IMR-90 (cell line): ENCODE measurements around the gene TP53AIP1. TPM values are rescaled to one million over a fixed set of nuclear protein-coding genes. Genes with fewer than 3 reads are reported as not detected.

Source experiments
- ATAC-seq: fragments of 200-7000 bp; cut with Tn5 transposase; 2 replicates; pipeline ENCODE4 v1.9.1; 2020; ENCODE audit warnings: low read depth, mild to moderate bottlenecking, moderate library complexity
- BruUV-seq: library from RNA; stranded (reverse); fragments of 400-500 nt; replicated peaks from 2 replicates; lab custom pipeline; 2021; lab: Mats Ljungman, UMichigan
- CTCF ChIA-PET: fragments of 300-600 bp; formaldehyde crosslinking; extraction: SDS; loops from one replicate; lab custom pipeline; 2021; ENCODE audit warnings: antibody characterized with exemption; lab: Yijun Ruan, JAX
- POLR2A ChIA-PET: fragments of 300-600 bp; sonication (Branson Sonifier 250); formaldehyde crosslinking; loops from one replicate; lab custom pipeline; 2022; ENCODE audit warnings: antibody characterized with exemption; ENCODE audit not compliant: unreplicated experiment; lab: Charles Lee
- DNase-seq: peaks from one replicate; pipeline ENCODE4 v3.0.0; 2013
- H2AFZ ChIP-seq: replicated peaks from 2 replicates; pipeline ENCODE3; 2013; ENCODE audit warnings: low read length, mild to moderate bottlenecking; ENCODE audit not compliant: poor library complexity
- H2AK5ac ChIP-seq: 2 replicates; pipeline ENCODE4 v1.6.1; 2013; ENCODE audit warnings: low read depth, low read length, inconsistent platforms
- H2AK9ac ChIP-seq: replicated peaks from 2 replicates; pipeline ENCODE3; 2013; ENCODE audit warnings: mild to moderate bottlenecking, low read depth, low read length, moderate library complexity; ENCODE audit not compliant: poor library complexity
- H2BK120ac ChIP-seq: 2 replicates; pipeline ENCODE4 v1.6.1; 2013; ENCODE audit warnings: low read depth, low read length, inconsistent platforms
- H2BK15ac ChIP-seq: 3 replicates; pipeline ENCODE4 v1.6.1; 2013; ENCODE audit warnings: low read depth, low read length, inconsistent platforms
- H2BK20ac ChIP-seq: 2 replicates; pipeline ENCODE4 v1.6.1; 2013; ENCODE audit warnings: low read depth, mild to moderate bottlenecking, inconsistent platforms, low read length, moderate library complexity
- H2BK5ac ChIP-seq: 2 replicates; pipeline ENCODE4 v1.6.1; 2013; ENCODE audit warnings: mild to moderate bottlenecking, low read depth, low read length, inconsistent platforms; ENCODE audit not compliant: poor library complexity, severe bottlenecking
- H3K14ac ChIP-seq: replicated peaks from 2 replicates; pipeline ENCODE4 v1.6.1; 2013; ENCODE audit warnings: low read depth, low read length, inconsistent platforms
- H3K18ac ChIP-seq: 2 replicates; pipeline ENCODE4 v1.6.1; 2013; ENCODE audit warnings: low read depth, low read length, control low read depth
- H3K23ac ChIP-seq: 2 replicates; pipeline ENCODE4 v1.6.1; 2013; ENCODE audit warnings: low read depth, low read length, inconsistent platforms
- H3K27ac ChIP-seq: 2 replicates; pipeline ENCODE4 v1.5.1; 2013; ENCODE audit warnings: mild to moderate bottlenecking, control low read depth, low read length; ENCODE audit not compliant: insufficient read depth
- H3K27me3 ChIP-seq: 2 replicates; pipeline ENCODE4 v1.6.1; 2013; ENCODE audit warnings: low read length; ENCODE audit not compliant: control insufficient read depth, insufficient read depth
- H3K36me3 ChIP-seq: 2 replicates; pipeline ENCODE4 v1.6.1; 2013; ENCODE audit warnings: low read length, mixed read lengths; ENCODE audit not compliant: control insufficient read depth, insufficient read depth
- H3K4ac ChIP-seq: 2 replicates; pipeline ENCODE4 v1.6.1; 2013; ENCODE audit warnings: low read depth, low read length, inconsistent platforms
- H3K4me1 ChIP-seq: 2 replicates; pipeline ENCODE4 v1.6.1; 2013; ENCODE audit warnings: low read length, mixed read lengths; ENCODE audit not compliant: control insufficient read depth, insufficient read depth
- H3K4me2 ChIP-seq: 2 replicates; pipeline ENCODE4 v1.6.1; 2013; ENCODE audit warnings: low read depth, mild to moderate bottlenecking, control low read depth, low read length, moderate library complexity
- H3K4me3 ChIP-seq: 2 replicates; pipeline ENCODE4 v1.5.1; 2013; ENCODE audit warnings: low read depth, mild to moderate bottlenecking, control low read depth, low read length, moderate library complexity; ENCODE audit not compliant: insufficient read depth
- H3K56ac ChIP-seq: 2 replicates; pipeline ENCODE4 v1.6.1; 2013; ENCODE audit warnings: low read length, inconsistent platforms; ENCODE audit not compliant: insufficient read depth; ENCODE audit errors: extremely low read depth
- H3K79me1 ChIP-seq, 2 experiments: 2 replicates each; pipeline ENCODE4 v1.6.1; 2013; ENCODE audit warnings: low read length in 2 of 2, inconsistent platforms in 1 of 2, low read depth in 1 of 2
- H3K9ac ChIP-seq: 2 replicates; pipeline ENCODE4 v1.6.1; 2013; ENCODE audit warnings: low read depth, low read length, control low read depth
- H3K9me1 ChIP-seq: 2 replicates; pipeline ENCODE4 v1.6.1; 2013; ENCODE audit warnings: low read length, inconsistent platforms; ENCODE audit not compliant: insufficient read depth
- H3K9me3 ChIP-seq: 2 replicates; pipeline ENCODE4 v1.6.1; 2013; ENCODE audit warnings: low read length; ENCODE audit not compliant: control insufficient read depth, insufficient read depth
- H4K20me1 ChIP-seq: 2 replicates; pipeline ENCODE4 v1.6.1; 2013; ENCODE audit warnings: low read length, inconsistent platforms; ENCODE audit not compliant: insufficient read depth
- H4K5ac ChIP-seq: 2 replicates; pipeline ENCODE4 v1.6.1; 2013; ENCODE audit warnings: mild to moderate bottlenecking, low read depth, low read length, control low read depth
- H4K8ac ChIP-seq, 2 experiments: 2 replicates each; pipeline ENCODE4 v1.6.1; 2013; ENCODE audit warnings: low read depth in 2 of 2, low read length in 2 of 2, control low read depth in 1 of 2, inconsistent platforms in 1 of 2
- H4K91ac ChIP-seq: 2 replicates; pipeline ENCODE4 v1.6.1; 2013; ENCODE audit warnings: low read depth, low read length, inconsistent platforms; ENCODE audit not compliant: insufficient read depth
- BHLHE40 ChIP-seq: fragments of 150-350 bp; IDR thresholded peaks from 2 replicates; pipeline ENCODE4 v1.6.1; 2016; ENCODE audit warnings: mild to moderate bottlenecking, low read depth, low read length
- CEBPB ChIP-seq: IDR thresholded peaks from 2 replicates; pipeline ENCODE4 v1.6.1; 2012; ENCODE audit warnings: low read depth, low read length, improper control_type of control experiment
- CHD1 ChIP-seq: IDR thresholded peaks from 2 replicates; pipeline ENCODE4 v1.6.1; 2012; ENCODE audit warnings: low read depth, low read length, improper control_type of control experiment
- ELK1 ChIP-seq: fragments of 150-350 bp; IDR thresholded peaks from 2 replicates; pipeline ENCODE4 v1.6.1; 2016; ENCODE audit warnings: low read depth, mild to moderate bottlenecking, low read length, moderate library complexity, borderline replicate concordance
- FOS ChIP-seq: fragments of 150-350 bp; IDR thresholded peaks from 2 replicates; pipeline ENCODE4 v1.6.1; 2016; ENCODE audit warnings: low read depth, low read length
- MAFK ChIP-seq: IDR thresholded peaks from 2 replicates; pipeline ENCODE4 v1.6.1; 2012; ENCODE audit warnings: low read depth, low read length, improper control_type of control experiment
- MAZ ChIP-seq: IDR thresholded peaks from 2 replicates; pipeline ENCODE4 v1.6.1; 2012; ENCODE audit warnings: low read depth, mild to moderate bottlenecking, low read length, improper control_type of control experiment, moderate library complexity, borderline replicate concordance
- MXI1 ChIP-seq: IDR thresholded peaks from 2 replicates; pipeline ENCODE4 v1.6.1; 2012; ENCODE audit warnings: low read depth, mild to moderate bottlenecking, low read length, moderate library complexity, borderline replicate concordance
- NFE2L2 ChIP-seq: fragments of 150-350 bp; IDR thresholded peaks from 2 replicates; pipeline ENCODE4 v1.6.1; 2016; ENCODE audit warnings: low read depth, mild to moderate bottlenecking, low read length
- POLR2A ChIP-seq: IDR thresholded peaks from 2 replicates; pipeline ENCODE4 v1.6.1; 2012; ENCODE audit warnings: mild to moderate bottlenecking, low read depth, low read length
- RAD21 ChIP-seq: IDR thresholded peaks from 2 replicates; pipeline ENCODE4 v1.6.1; 2012; ENCODE audit warnings: low read length, improper control_type of control experiment
- RCOR1 ChIP-seq: IDR thresholded peaks from 2 replicates; pipeline ENCODE4 v1.6.1; 2012; ENCODE audit warnings: mild to moderate bottlenecking, low read length, improper control_type of control experiment; ENCODE audit not compliant: insufficient replicate concordance
- RFX5 ChIP-seq: IDR thresholded peaks from 2 replicates; pipeline ENCODE4 v1.8.0; 2012; ENCODE audit warnings: low read depth, mild to moderate bottlenecking, low read length, moderate library complexity
- SMC3 ChIP-seq: fragments of 150-350 bp; IDR thresholded peaks from 2 replicates; pipeline ENCODE4 v1.6.1; 2016; ENCODE audit warnings: low read depth, mild to moderate bottlenecking, antibody characterized with exemption, low read length, moderate library complexity
- WGBS, 2 experiments: methylation state at CpG; one replicate each; pipeline versions ENCODE4 v1.1.5 to v1.1.7; 2013; ENCODE audit warnings: missing lambda C conversion rate in 2 of 2; ENCODE audit not compliant: insufficient read length in 1 of 2; ENCODE audit errors: extremely low coverage in 2 of 2; 5-methylcytosine and 5-hydroxymethylcytosine counted together
- dilution Hi-C: fragments of 300-500 bp; cut with HindIII; formaldehyde crosslinking; loops from one replicate; pipeline ENCODE4 v1.14.3; 2018; ENCODE audit warnings: low sequenced_read_pairs; ENCODE audit not compliant: unreplicated experiment
- in situ Hi-C: fragments of 300-500 bp; cut with MboI; formaldehyde crosslinking; loops from 3 replicates; pipeline ENCODE4 v1.14.3; 2019; ENCODE audit warnings: low sequenced_read_pairs, inconsistent platforms, mixed read lengths
- intact Hi-C: fragments of 100-400 bp; cut with micrococcal nuclease; formaldehyde crosslinking; loops from 2 replicates; pipeline ENCODE4 v1.10.0; 2022
- polyA plus RNA-seq, 3 experiments: library from polyadenylated mRNA; depleted of rRNA; stranded (reverse); fragments of >200 nt; gene quantifications; 2 replicates each; pipeline ENCODE4 v1.2.3, GENCODE V29; 2012; ENCODE audit warnings: low replicate concordance in 1 of 3
- total RNA-seq: library from RNA; depleted of rRNA; stranded (reverse); fragments of >200 nt; gene quantifications from 2 replicates; pipeline ENCODE4 v1.2.3, GENCODE V29; 2012
- TF ChIP-seq, protein P1 (sequence below): conservative IDR thresholded peaks from 2 replicates; pipeline ENCODE4 v1.5.1; 2012; ENCODE audit warnings: mild to moderate bottlenecking, low read depth, low read length, improper control_type of control experiment
- TF ChIP-seq, protein P2 (sequence below): fragments of 150-350 bp; IDR thresholded peaks from 2 replicates; pipeline ENCODE4 v1.6.1; 2017; ENCODE audit warnings: mild to moderate bottlenecking, antibody characterized with exemption, low read length, low read depth

The TP53AIP1 gene
- total and polyA plus RNA-seq, 2 of the 4 experiments (the other 2 are of a cell fraction), result not detected

DNA sequence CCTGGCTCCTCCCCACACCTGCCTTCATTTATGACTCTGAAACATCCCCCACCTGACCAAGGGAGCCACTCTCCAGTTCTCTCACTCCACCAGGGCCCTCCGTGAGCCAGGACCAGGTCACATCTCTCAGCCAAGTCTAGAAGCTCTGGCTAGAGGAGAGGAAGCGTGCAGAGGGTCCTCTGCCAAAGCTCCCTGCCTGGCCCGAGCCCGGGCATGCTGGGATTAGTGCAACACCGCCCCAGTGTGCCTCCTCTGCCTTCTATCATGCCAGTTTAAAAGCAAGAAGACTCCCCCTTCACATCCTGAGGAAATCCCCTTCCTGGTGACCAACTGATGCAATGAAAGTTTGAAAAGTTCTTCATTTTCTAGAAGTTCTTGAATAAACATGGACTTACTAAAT is 23.5 kb downstream of the TP53AIP1 start:
- H2AK9ac ChIP-seq, result no peak overlapping the region
- ChIA-PET CTCF (no interaction called here), POLR2A (no interaction called here)
- no CpG with 5 or more reads among the region's 5 CpGs for WGBS, 2 experiments
- no peak overlapping the region for H2BK20ac ChIP-seq
- H3K18ac ChIP-seq, result no peak overlapping the region
- intact Hi-C loops, result no loop called here
- H4K8ac ChIP-seq, result no peak overlapping the region
- H2AK5ac ChIP-seq, result no peak overlapping the region
- no peak overlapping the region for H3K9ac ChIP-seq
- no peak overlapping the region for H4K5ac ChIP-seq
- H3K56ac ChIP-seq, result no peak overlapping the region
- no peaks in the 10 kb centered on the region for H3K36me3 ChIP-seq
- H2AFZ ChIP-seq, result no peak overlapping the region
- ATAC-seq, result no peak
- no peak overlapping the region for H3K27ac ChIP-seq
- no peaks in the 10 kb centered on the region for H3K9me3 ChIP-seq
- H2BK5ac ChIP-seq, result no peak overlapping the region
- H3K4me1 ChIP-seq, result no peaks in the 10 kb centered on the region
- dilution Hi-C loops, result no loop called here
- H3K4me3 ChIP-seq, result no peak overlapping the region
- no peak overlapping the region for H3K14ac ChIP-seq
- no peak overlapping the region for H4K91ac ChIP-seq
- no peak for DNase-seq
- H2BK120ac ChIP-seq, result no peak overlapping the region
- TF ChIP-seq POLR2A (no peak), CEBPB (no peak), SMC3 (no peak), MAZ (no peak), ELK1 (no peak), RAD21 (no peak), RFX5 (no peak), MAFK (no peak), BHLHE40 (no peak), NFE2L2 (no peak), FOS (no peak), RCOR1 (no peak), CHD1 (no peak), MXI1 (no peak)
- TF ChIP-seq, protein P1, sequence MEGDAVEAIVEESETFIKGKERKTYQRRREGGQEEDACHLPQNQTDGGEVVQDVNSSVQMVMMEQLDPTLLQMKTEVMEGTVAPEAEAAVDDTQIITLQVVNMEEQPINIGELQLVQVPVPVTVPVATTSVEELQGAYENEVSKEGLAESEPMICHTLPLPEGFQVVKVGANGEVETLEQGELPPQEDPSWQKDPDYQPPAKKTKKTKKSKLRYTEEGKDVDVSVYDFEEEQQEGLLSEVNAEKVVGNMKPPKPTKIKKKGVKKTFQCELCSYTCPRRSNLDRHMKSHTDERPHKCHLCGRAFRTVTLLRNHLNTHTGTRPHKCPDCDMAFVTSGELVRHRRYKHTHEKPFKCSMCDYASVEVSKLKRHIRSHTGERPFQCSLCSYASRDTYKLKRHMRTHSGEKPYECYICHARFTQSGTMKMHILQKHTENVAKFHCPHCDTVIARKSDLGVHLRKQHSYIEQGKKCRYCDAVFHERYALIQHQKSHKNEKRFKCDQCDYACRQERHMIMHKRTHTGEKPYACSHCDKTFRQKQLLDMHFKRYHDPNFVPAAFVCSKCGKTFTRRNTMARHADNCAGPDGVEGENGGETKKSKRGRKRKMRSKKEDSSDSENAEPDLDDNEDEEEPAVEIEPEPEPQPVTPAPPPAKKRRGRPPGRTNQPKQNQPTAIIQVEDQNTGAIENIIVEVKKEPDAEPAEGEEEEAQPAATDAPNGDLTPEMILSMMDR, result no peak
- TF ChIP-seq, protein P2, sequence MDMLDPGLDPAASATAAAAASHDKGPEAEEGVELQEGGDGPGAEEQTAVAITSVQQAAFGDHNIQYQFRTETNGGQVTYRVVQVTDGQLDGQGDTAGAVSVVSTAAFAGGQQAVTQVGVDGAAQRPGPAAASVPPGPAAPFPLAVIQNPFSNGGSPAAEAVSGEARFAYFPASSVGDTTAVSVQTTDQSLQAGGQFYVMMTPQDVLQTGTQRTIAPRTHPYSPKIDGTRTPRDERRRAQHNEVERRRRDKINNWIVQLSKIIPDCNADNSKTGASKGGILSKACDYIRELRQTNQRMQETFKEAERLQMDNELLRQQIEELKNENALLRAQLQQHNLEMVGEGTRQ, result no peak
- no peaks in the 10 kb centered on the region for H3K79me1 ChIP-seq
- no peak overlapping the region for H3K4ac ChIP-seq
- no peaks in the 10 kb centered on the region for H4K20me1 ChIP-seq
- in situ Hi-C loops, result no loop called here
- no peak overlapping the region for H2BK15ac ChIP-seq
- H3K23ac ChIP-seq, result no peak overlapping the region
- H3K27me3 ChIP-seq, result peaks cover 44% of the 10 kb centered on the region
- H3K9me1 ChIP-seq, result no peaks in the 10 kb centered on the region
- no TSS peak for BruUV-seq
- H3K4me2 ChIP-seq, result no peak overlapping the region
